Coronary artery (tissue), 2 donors: ENCODE data around the gene SLC25A27.

Experiments
- DNase-seq: peaks from one replicate; pipeline ENCODE4 v3.0.0-alpha.2; 2017; ENCODE audit warnings: low spot score
- H3K27ac ChIP-seq, 2 donors: fragments of 200-600 bp; sonication (generic); one replicate each; pipeline ENCODE4 v1.5.1; 2016 to 2019
- H3K4me3 ChIP-seq: fragments of 200-600 bp; sonication (generic); 2 replicates; pipeline ENCODE4 v1.5.1; 2016; ENCODE audit warnings: mild to moderate bottlenecking, moderate library complexity
- CTCF ChIP-seq: fragments of 200-600 bp; sonication (generic); IDR thresholded peaks from one replicate; pipeline ENCODE4 v1.5.1; 2019; ENCODE audit warnings: antibody characterized with exemption

Gene SLC25A27

GRCh38 chr6:46652603-46653438, at the start of gene SLC25A27, which contains the start of gene CYP39A1:
Gene SLC25A27, plus strand, starts transcription at chr6:46652975. Its CDS starts 218 bp downstream, at chr6:46653193.
Gene CYP39A1, minus strand, starts transcription at chr6:46652818. Its CDS starts 236 bp downstream, at chr6:46652582.
- Histone ChIP-seq H3K4me3 (peak within 1 kb of the TSS; percentile 87), H3K27ac (peak within 1 kb of the TSS; percentile 86 to 87)
- TF ChIP-seq CTCF, result no peak
- peak; percentile 91 for DNase-seq

- DNase-seq, result no peak
- no peak for TF ChIP-seq CTCF
- H3K4me3 ChIP-seq, result no peak overlapping the region
- H3K27ac ChIP-seq, result no peak overlapping the region
These were observed 47.5 kb upstream of the SLC25A27 start for GRCh38 chr6:46605091-46605797.

GRCh38 chr6:46606338-46606737, 46.4 kb upstream of the SLC25A27 start:
- TF ChIP-seq CTCF, result no peak
- no peak overlapping the region for H3K27ac ChIP-seq
- H3K4me3 ChIP-seq, result no peak overlapping the region
- DNase-seq, result no peak

GRCh38 chr6:46610862-46611553, 41.8 kb upstream of the SLC25A27 start:
- Histone ChIP-seq H3K27ac (no peak overlapping the region), H3K4me3 (no peak overlapping the region)
- no peak for DNase-seq
- TF ChIP-seq CTCF, result no peak

GRCh38 chr6:46612645-46613044, 40.1 kb upstream of the SLC25A27 start:
- TF ChIP-seq CTCF, result no peak
- Histone ChIP-seq H3K4me3 (no peak overlapping the region), H3K27ac (peak overlapping the region; percentile 13 to 26)
- DNase-seq, result peak; percentile 84

GRCh38 chr6:46618726-46619125, 34.0 kb upstream of the SLC25A27 start:
- Histone ChIP-seq H3K4me3 (no peak overlapping the region), H3K27ac (no peak overlapping the region)
- DNase-seq, result no peak
- no peak for TF ChIP-seq CTCF
